OCI-LY1 (cell line): ENCODE results near the gene IL12RB1.

Experiments used
- H2AFZ ChIP-seq: fragments of 200-600 bp; sonication (generic), shearing (Covaris generic); 2 replicates; pipeline ENCODE4 v1.6.0; 2014; ENCODE audit warnings: antibody characterized with exemption, mild to moderate bottlenecking, low read length
- H3F3A ChIP-seq: fragments of 200-600 bp; sonication (generic), shearing (Covaris generic); 2 replicates; pipeline ENCODE4 v1.6.0; 2014; ENCODE audit warnings: mild to moderate bottlenecking, antibody characterized with exemption, low read length, moderate library complexity; ENCODE audit not compliant: insufficient read depth
- H3K27ac ChIP-seq: fragments of 200-600 bp; sonication (generic); 2 replicates; pipeline ENCODE4 v1.5.1; 2014; ENCODE audit warnings: low read length, mixed run types, mild to moderate bottlenecking, low read depth; ENCODE audit not compliant: poor library complexity, severe bottlenecking
- H3K27me3 ChIP-seq: fragments of 200-600 bp; sonication (generic); 2 replicates; pipeline ENCODE4 v1.6.0; 2014; ENCODE audit warnings: antibody characterized with exemption, mild to moderate bottlenecking, low read length, moderate library complexity; ENCODE audit not compliant: insufficient read depth
- H3K36me3 ChIP-seq: fragments of 200-600 bp; sonication (generic); 2 replicates; pipeline ENCODE4 v1.6.1; 2014; ENCODE audit warnings: mild to moderate bottlenecking, antibody characterized with exemption, low read length, moderate library complexity, mixed read lengths; ENCODE audit not compliant: insufficient read depth
- H3K4me1 ChIP-seq: fragments of 200-600 bp; sonication (generic); 2 replicates; pipeline ENCODE4 v1.5.1; 2014; ENCODE audit warnings: mild to moderate bottlenecking, low read length, moderate library complexity; ENCODE audit not compliant: insufficient read depth, severe bottlenecking
- H3K4me2 ChIP-seq: fragments of 200-600 bp; sonication (generic), shearing (Covaris generic); 2 replicates; pipeline ENCODE4 v1.6.1; 2014; ENCODE audit warnings: low read length
- H3K4me3 ChIP-seq: fragments of 200-600 bp; sonication (generic); 2 replicates; pipeline ENCODE4 v1.5.1; 2014; ENCODE audit warnings: low read length, low read depth, mild to moderate bottlenecking, mixed read lengths; ENCODE audit not compliant: poor library complexity, severe bottlenecking
- H3K79me2 ChIP-seq: fragments of 200-600 bp; shearing (Covaris generic); 2 replicates; pipeline ENCODE4 v1.6.1; 2016; ENCODE audit warnings: mixed run types, low read length, mixed read lengths; ENCODE audit not compliant: insufficient read depth
- H3K9ac ChIP-seq: fragments of 200-600 bp; sonication (generic), shearing (Covaris generic); 2 replicates; pipeline ENCODE4 v1.6.1; 2014; ENCODE audit warnings: mild to moderate bottlenecking, low read length, mixed read lengths
- H3K9me2 ChIP-seq: fragments of 200-600 bp; sonication (generic), shearing (Covaris generic); 2 replicates; pipeline ENCODE4 v1.6.1; 2014; ENCODE audit warnings: low read depth, mild to moderate bottlenecking, low read length, mixed read lengths
- H3K9me3 ChIP-seq: fragments of 200-600 bp; shearing (Covaris generic); 2 replicates; pipeline ENCODE4 v1.6.1; 2014; ENCODE audit warnings: low read length, mixed read lengths
- H4K20me1 ChIP-seq: fragments of 200-600 bp; sonication (generic), shearing (Covaris generic); 2 replicates; pipeline ENCODE4 v1.6.0; 2016; ENCODE audit warnings: mild to moderate bottlenecking, low read length; ENCODE audit not compliant: insufficient read depth
- EZH2 ChIP-seq: fragments of 200-600 bp; sonication (generic), shearing (Covaris generic); IDR thresholded peaks from 2 replicates; pipeline ENCODE4 v1.8.0; 2017; ENCODE audit warnings: borderline replicate concordance, mixed run types, mild to moderate bottlenecking, antibody characterized with exemption, low read length, moderate library complexity, mixed read lengths
- TF ChIP-seq, protein P1 (sequence below): fragments of 200-600 bp; sonication (generic), shearing (Covaris generic); IDR thresholded peaks from 2 replicates; pipeline ENCODE4 v1.5.1; 2017; ENCODE audit warnings: mild to moderate bottlenecking, antibody characterized with exemption, low read length, moderate library complexity, mixed read lengths

IL12RB1 gene

DNA sequence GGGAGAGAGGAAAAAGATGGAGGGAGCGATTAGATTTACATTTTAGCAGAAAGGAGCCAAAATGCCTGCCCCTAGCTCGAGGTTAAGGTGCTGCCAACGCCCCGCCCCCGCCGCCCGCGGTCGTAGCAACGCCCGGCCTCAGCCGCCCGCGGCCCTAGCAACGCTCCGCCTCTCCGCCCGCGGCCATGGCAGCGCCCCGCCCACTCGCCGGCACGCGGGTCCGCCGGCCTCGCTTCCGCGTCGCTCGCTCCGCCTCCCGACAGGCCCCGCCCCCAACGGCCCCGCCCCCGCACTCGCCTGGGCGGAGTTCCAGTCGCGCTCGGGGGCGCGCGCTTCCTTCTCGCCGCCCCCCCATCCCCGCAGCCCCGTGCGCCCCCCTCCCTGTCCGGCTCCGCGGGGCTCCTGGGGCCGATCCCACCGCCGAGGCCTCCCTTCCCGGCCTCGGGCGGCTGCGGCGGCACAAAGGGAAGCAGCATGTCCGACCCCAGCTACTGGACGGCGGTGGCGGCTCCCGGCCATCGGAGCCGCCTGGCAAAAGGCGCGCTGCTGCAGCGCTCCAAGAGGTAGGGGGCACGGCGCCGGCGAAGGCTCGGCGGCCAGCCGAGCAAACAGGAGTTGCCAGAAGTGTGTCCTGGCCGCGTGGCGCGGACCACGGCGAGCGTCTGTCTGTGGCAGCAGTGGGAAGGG, 31.1 kb upstream of the IL12RB1 start:
- Histone ChIP-seq H3K36me3 (peaks cover 19% of the 10 kb centered on the region; the same call in 1 of the 2 replicates), H3K4me3 (peak overlapping the region; percentile 84), H3K27ac (peak overlapping the region; percentile 73), H3K4me2 (peak overlapping the region; percentile 84), H3K79me2 (no peaks in the 10 kb centered on the region), H3K27me3 (no peaks in the 10 kb centered on the region), H3K4me1 (peaks cover 27% of the 10 kb centered on the region), H3K9me3 (no peaks in the 10 kb centered on the region), H3K9ac (peak overlapping the region; percentile 78), H4K20me1 (no peaks in the 10 kb centered on the region), H3K9me2 (no peaks in the 10 kb centered on the region), H2AFZ (no peak overlapping the region), H3F3A (no peaks in the 10 kb centered on the region)
- TF ChIP-seq EZH2: no peak
- TF ChIP-seq, protein P1, sequence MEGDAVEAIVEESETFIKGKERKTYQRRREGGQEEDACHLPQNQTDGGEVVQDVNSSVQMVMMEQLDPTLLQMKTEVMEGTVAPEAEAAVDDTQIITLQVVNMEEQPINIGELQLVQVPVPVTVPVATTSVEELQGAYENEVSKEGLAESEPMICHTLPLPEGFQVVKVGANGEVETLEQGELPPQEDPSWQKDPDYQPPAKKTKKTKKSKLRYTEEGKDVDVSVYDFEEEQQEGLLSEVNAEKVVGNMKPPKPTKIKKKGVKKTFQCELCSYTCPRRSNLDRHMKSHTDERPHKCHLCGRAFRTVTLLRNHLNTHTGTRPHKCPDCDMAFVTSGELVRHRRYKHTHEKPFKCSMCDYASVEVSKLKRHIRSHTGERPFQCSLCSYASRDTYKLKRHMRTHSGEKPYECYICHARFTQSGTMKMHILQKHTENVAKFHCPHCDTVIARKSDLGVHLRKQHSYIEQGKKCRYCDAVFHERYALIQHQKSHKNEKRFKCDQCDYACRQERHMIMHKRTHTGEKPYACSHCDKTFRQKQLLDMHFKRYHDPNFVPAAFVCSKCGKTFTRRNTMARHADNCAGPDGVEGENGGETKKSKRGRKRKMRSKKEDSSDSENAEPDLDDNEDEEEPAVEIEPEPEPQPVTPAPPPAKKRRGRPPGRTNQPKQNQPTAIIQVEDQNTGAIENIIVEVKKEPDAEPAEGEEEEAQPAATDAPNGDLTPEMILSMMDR: no peak

DNA sequence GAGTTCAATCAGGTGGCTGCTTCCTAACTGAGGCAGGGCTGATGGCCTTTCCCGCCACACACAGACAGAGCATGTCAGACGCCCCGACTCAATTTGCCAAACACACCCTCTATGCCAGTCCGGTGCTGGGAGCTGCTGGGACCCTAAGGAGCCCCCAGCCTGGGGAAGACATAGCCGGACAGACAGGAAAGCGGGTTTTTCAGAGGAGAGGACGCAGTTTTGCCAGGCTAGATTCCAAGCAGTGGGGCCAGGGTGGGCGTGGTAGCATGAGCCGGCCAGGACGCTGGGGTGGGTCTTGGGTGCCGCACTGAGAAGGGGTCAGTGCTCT, 30.6 kb upstream of the IL12RB1 start:
- Histone ChIP-seq H3K27me3 (no peaks in the 10 kb centered on the region), H3K9me2 (no peaks in the 10 kb centered on the region), H2AFZ (no peak overlapping the region), H3K9ac (peak overlapping the region; percentile 51; the same call in 1 of the 2 replicates), H3K79me2 (no peaks in the 10 kb centered on the region), H3K4me2 (peak overlapping the region; percentile 62), H3K27ac (peak overlapping the region; percentile 31), H3F3A (no peaks in the 10 kb centered on the region), H3K4me1 (peaks cover 27% of the 10 kb centered on the region), H3K36me3 (peaks cover 14% of the 10 kb centered on the region; the same call in 1 of the 2 replicates), H4K20me1 (no peaks in the 10 kb centered on the region), H3K4me3 (peak overlapping the region; percentile 42), H3K9me3 (no peaks in the 10 kb centered on the region)
- TF ChIP-seq EZH2: no peak
- TF ChIP-seq, protein P1: no peak

DNA sequence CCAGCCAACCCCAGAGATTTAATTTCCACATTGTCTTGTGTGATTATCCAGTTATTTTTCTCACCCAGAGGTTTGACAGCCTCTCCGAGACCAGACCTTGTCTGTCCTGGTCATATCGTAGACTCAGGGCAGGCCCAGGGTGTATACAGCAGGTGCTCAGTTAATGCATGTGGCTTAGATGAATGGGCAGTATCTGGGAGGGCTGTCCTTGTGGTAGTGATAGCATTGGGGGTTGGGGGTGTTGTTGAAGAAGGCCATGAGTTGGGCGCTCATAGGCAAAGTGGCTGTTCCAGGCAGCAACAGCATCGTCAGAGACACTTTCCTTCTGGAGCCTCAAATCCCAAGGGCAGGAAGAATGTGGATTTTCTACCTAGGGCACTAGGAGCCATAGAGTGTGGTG, 27.7 kb upstream of the IL12RB1 start:
- Histone ChIP-seq H3F3A (no peaks in the 10 kb centered on the region), H3K27me3 (no peaks in the 10 kb centered on the region), H3K9me2 (no peaks in the 10 kb centered on the region), H3K4me2 (no peak overlapping the region), H3K4me3 (no peak overlapping the region), H3K4me1 (peaks cover 33% of the 10 kb centered on the region), H3K9me3 (no peaks in the 10 kb centered on the region), H3K79me2 (no peaks in the 10 kb centered on the region), H2AFZ (no peak overlapping the region), H4K20me1 (no peaks in the 10 kb centered on the region), H3K36me3 (peaks cover 14% of the 10 kb centered on the region; the same call in 1 of the 2 replicates), H3K9ac (no peak overlapping the region), H3K27ac (no peak overlapping the region)
- TF ChIP-seq EZH2: no peak
- TF ChIP-seq, protein P1: no peak
